HEK293 (cell line): ENCODE results near the gene FLNC.

Source experiments
- CTCF ChIA-PET: fragments of 350-600 bp; formaldehyde crosslinking; extraction: SDS; loops from one replicate; lab custom pipeline; 2021; ENCODE audit warnings: antibody characterized with exemption; lab: Yijun Ruan, JAX
- POLR2A ChIA-PET: fragments of 300-600 bp; formaldehyde crosslinking; extraction: SDS; loops from one replicate; lab custom pipeline; 2020; ENCODE audit warnings: antibody characterized with exemption, inconsistent platforms; lab: Yijun Ruan, JAX
- H3K27ac ChIP-seq: fragments of 200-500 bp; sonication (Bioruptor generic); 2 replicates; pipeline ENCODE4 v1.5.1; 2014; ENCODE audit warnings: low read depth, low read length, control low read depth, inconsistent platforms; ENCODE audit errors: extremely low read depth
- H3K36me3 ChIP-seq, 2 experiments: fragments of 200-500 bp in 1 of 2; sonication (Bioruptor generic) in 1 of 2; 1 replicate in 1 of 2; 2 replicates in 1 of 2; pipeline ENCODE4 v1.5.1; 2014 to 2017; ENCODE audit warnings: inconsistent platforms in 2 of 2, low read length in 2 of 2; ENCODE audit not compliant: control insufficient read depth in 2 of 2, insufficient read depth in 1 of 2
- H3K4me1 ChIP-seq: fragments of 200-500 bp; sonication (Bioruptor generic); 2 replicates; pipeline ENCODE4 v1.5.1; 2014; ENCODE audit warnings: mild to moderate bottlenecking, low read length, inconsistent platforms; ENCODE audit not compliant: control insufficient read depth, insufficient read depth
- H3K4me3 ChIP-seq: 2 replicates; pipeline ENCODE4 v1.5.1; 2011; ENCODE audit warnings: low read depth, mild to moderate bottlenecking, control low read depth, low read length, moderate library complexity
- H3K9me3 ChIP-seq: fragments of 200-500 bp; sonication (Bioruptor generic); 2 replicates; pipeline ENCODE4 v1.5.1; 2014; ENCODE audit warnings: low read depth, low read length, inconsistent platforms; ENCODE audit not compliant: control insufficient read depth, insufficient read depth
- EGR2 ChIP-seq: fragments of 450-650 bp; formaldehyde crosslinking; IDR thresholded peaks from 2 replicates; pipeline ENCODE4 v1.5.1; 2016; ENCODE audit warnings: low read depth, missing biosample characterization, missing genetic modification characterization
- GLIS1 ChIP-seq: fragments of 450-650 bp; formaldehyde crosslinking; IDR thresholded peaks from 2 replicates; pipeline ENCODE4 v1.5.1; 2016; ENCODE audit warnings: missing biosample characterization, missing genetic modification characterization
- HOXC10 ChIP-seq: sonication (generic); formaldehyde crosslinking; IDR thresholded peaks from 2 replicates; pipeline ENCODE4 v1.8.1; 2023; ENCODE audit warnings: mild to moderate bottlenecking, missing genetic modification reagents
- MEIS1 ChIP-seq: sonication (generic); formaldehyde crosslinking; IDR thresholded peaks from 2 replicates; pipeline ENCODE4 v1.8.1; 2022; ENCODE audit warnings: missing genetic modification reagents, mild to moderate bottlenecking, borderline replicate concordance
- OVOL3 ChIP-seq: fragments of 450-650 bp; formaldehyde crosslinking; IDR thresholded peaks from 2 replicates; pipeline ENCODE4 v1.5.1; 2016; ENCODE audit warnings: missing biosample characterization, missing genetic modification characterization
- PRDM6 ChIP-seq: fragments of 450-650 bp; formaldehyde crosslinking; IDR thresholded peaks from 2 replicates; pipeline ENCODE4 v1.5.1; 2017; ENCODE audit warnings: missing biosample characterization, missing genetic modification characterization
- ZBTB1 ChIP-seq: fragments of 450-650 bp; formaldehyde crosslinking; IDR thresholded peaks from 2 replicates; pipeline ENCODE4 v1.5.1; 2016; ENCODE audit warnings: missing biosample characterization, missing genetic modification characterization
- ZBTB17 ChIP-seq: fragments of 450-650 bp; formaldehyde crosslinking; IDR thresholded peaks from 2 replicates; pipeline ENCODE4 v1.5.1; 2016; ENCODE audit warnings: missing biosample characterization, missing genetic modification characterization
- ZBTB48 ChIP-seq: fragments of 450-650 bp; formaldehyde crosslinking; IDR thresholded peaks from 2 replicates; pipeline ENCODE4 v1.5.1; 2016; ENCODE audit warnings: missing biosample characterization, missing genetic modification characterization
- ZBTB7A ChIP-seq: fragments of 450-650 bp; formaldehyde crosslinking; IDR thresholded peaks from 2 replicates; pipeline ENCODE4 v1.5.1; 2016; ENCODE audit warnings: low read depth, missing biosample characterization, missing genetic modification characterization
- ZIC2 ChIP-seq: fragments of 450-650 bp; formaldehyde crosslinking; IDR thresholded peaks from 2 replicates; pipeline ENCODE4 v1.5.1; 2016; ENCODE audit warnings: missing biosample characterization, missing genetic modification characterization
- ZNF24 ChIP-seq: fragments of 450-650 bp; formaldehyde crosslinking; IDR thresholded peaks from 2 replicates; pipeline ENCODE4 v1.5.1; 2016; ENCODE audit warnings: missing biosample characterization, missing genetic modification characterization
- ZNF341 ChIP-seq: fragments of 450-650 bp; formaldehyde crosslinking; IDR thresholded peaks from 2 replicates; pipeline ENCODE4; 2016; ENCODE audit warnings: low read depth, missing biosample characterization, missing genetic modification characterization
- ZNF362 ChIP-seq: fragments of 450-650 bp; formaldehyde crosslinking; IDR thresholded peaks from 2 replicates; pipeline ENCODE4 v1.5.1; 2016; ENCODE audit warnings: missing biosample characterization, missing genetic modification characterization
- ZNF391 ChIP-seq: fragments of 450-650 bp; formaldehyde crosslinking; IDR thresholded peaks from 2 replicates; pipeline ENCODE4 v1.5.1; 2016; ENCODE audit warnings: low read depth, missing biosample characterization, missing genetic modification characterization, borderline replicate concordance
- ZNF529 ChIP-seq: fragments of 450-650 bp; formaldehyde crosslinking; IDR thresholded peaks from 2 replicates; pipeline ENCODE4 v1.5.1; 2017; ENCODE audit warnings: missing genetic modification characterization, missing biosample characterization; ENCODE audit not compliant: insufficient replicate concordance
- ZNF610 ChIP-seq: fragments of 450-650 bp; formaldehyde crosslinking; IDR thresholded peaks from 2 replicates; pipeline ENCODE4 v1.5.1; 2016; ENCODE audit warnings: missing biosample characterization, missing genetic modification characterization, borderline replicate concordance
- ZNF677 ChIP-seq: fragments of 450-650 bp; IDR thresholded peaks from 2 replicates; pipeline ENCODE4 v1.5.0; 2018; ENCODE audit warnings: missing biosample characterization, mild to moderate bottlenecking, missing genetic modification characterization, moderate library complexity
- ZNF701 ChIP-seq: fragments of 450-650 bp; formaldehyde crosslinking; IDR thresholded peaks from 2 replicates; pipeline ENCODE4 v1.5.1; 2016; ENCODE audit warnings: missing biosample characterization, missing genetic modification characterization
- ZNF707 ChIP-seq: fragments of 450-650 bp; formaldehyde crosslinking; IDR thresholded peaks from 2 replicates; pipeline ENCODE4 v1.5.1; 2016; ENCODE audit warnings: missing biosample characterization, missing genetic modification characterization
- ZNF776 ChIP-seq: fragments of 450-650 bp; formaldehyde crosslinking; IDR thresholded peaks from 2 replicates; pipeline ENCODE4 v1.5.0; 2017; ENCODE audit warnings: missing biosample characterization, missing genetic modification characterization, borderline replicate concordance
- ZNF843 ChIP-seq: fragments of 450-650 bp; formaldehyde crosslinking; IDR thresholded peaks from 2 replicates; pipeline ENCODE4 v1.5.1; 2016; ENCODE audit warnings: missing biosample characterization, missing genetic modification characterization
- TF ChIP-seq, protein P1 (sequence below): IDR thresholded peaks from 2 replicates; pipeline ENCODE4 v1.6.1; 2011; ENCODE audit warnings: mild to moderate bottlenecking, low read depth, low read length, borderline replicate concordance

FLNC gene

GRCh38 chr7:128812514-128813168, 17.6 kb upstream of the FLNC start:
- H3K4me1 ChIP-seq: no peaks in the 10 kb centered on the region
- H3K36me3 ChIP-seq: peaks cover 0 to 22% of the 10 kb centered on the region in 2 experiments; a peak in 1 of 3 replicates
- CTCF ChIA-PET: interaction anchor here (0.7 kb wide), 1 partner anchor 8 kb away, joined by 3 read pairs; no protein-coding TSS in a partner anchor
- POLR2A ChIA-PET: no interaction called here
- TF ChIP-seq OVOL3 (tag by site-specific recombination) (no peak), ZNF341 (tag by site-specific recombination) (peak; percentile 46; the same call in 1 of the 2 replicates), ZIC2 (peak; percentile 91), ZNF610 (tag by site-specific recombination) (no peak), GLIS1 (peak; percentile 73), ZNF701 (tag by site-specific recombination) (no peak)
- H3K9me3 ChIP-seq: no peaks in the 10 kb centered on the region
- H3K4me3 ChIP-seq: no peak overlapping the region
- no peak overlapping the region for H3K27ac ChIP-seq

- Histone ChIP-seq H3K27ac (no peak overlapping the region), H3K36me3 (peaks cover 0 to 15% of the 10 kb centered on the region in 2 experiments; a peak in 1 of 3 replicates), H3K4me1 (no peaks in the 10 kb centered on the region), H3K4me3 (no peak overlapping the region), H3K9me3 (no peaks in the 10 kb centered on the region)
- ChIA-PET POLR2A (no interaction called here), CTCF (no interaction called here)
- TF ChIP-seq ZBTB17 (tag by site-specific recombination) (no peak), ZNF362 (tag by site-specific recombination) (no peak), ZNF843 (tag by site-specific recombination) (no peak), ZNF677 (tag by site-specific recombination) (no peak), ZNF776 (tag by site-specific recombination) (no peak), ZNF707 (no peak), ZNF391 (no peak), ZBTB1 (tag by site-specific recombination) (no peak), ZNF24 (tag by site-specific recombination) (no peak), HOXC10 (CRISPR knock-in tag) (no peak), ZNF529 (tag by site-specific recombination) (no peak), ZBTB7A (tag by site-specific recombination) (no peak), PRDM6 (no peak), EGR2 (no peak), OVOL3 (tag by site-specific recombination) (no peak), ZBTB48 (tag by site-specific recombination) (no peak), MEIS1 (no peak)
- TF ChIP-seq, protein P1, sequence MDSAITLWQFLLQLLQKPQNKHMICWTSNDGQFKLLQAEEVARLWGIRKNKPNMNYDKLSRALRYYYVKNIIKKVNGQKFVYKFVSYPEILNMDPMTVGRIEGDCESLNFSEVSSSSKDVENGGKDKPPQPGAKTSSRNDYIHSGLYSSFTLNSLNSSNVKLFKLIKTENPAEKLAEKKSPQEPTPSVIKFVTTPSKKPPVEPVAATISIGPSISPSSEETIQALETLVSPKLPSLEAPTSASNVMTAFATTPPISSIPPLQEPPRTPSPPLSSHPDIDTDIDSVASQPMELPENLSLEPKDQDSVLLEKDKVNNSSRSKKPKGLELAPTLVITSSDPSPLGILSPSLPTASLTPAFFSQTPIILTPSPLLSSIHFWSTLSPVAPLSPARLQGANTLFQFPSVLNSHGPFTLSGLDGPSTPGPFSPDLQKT: no peak
Observed at GRCh38 chr7:128814499-128814898, 15.7 kb upstream of the FLNC start.
